Epidermal melanocyte (primary cell): Measurements from ENCODE around the gene LASP1NB.
"Not testable (repeated sequence)": the region's sequence is repeated elsewhere in the genome, so short reads cannot be mapped to it uniquely, and the experiment has no call there.

Experiments used
- DNase-seq: peaks from one replicate; pipeline ENCODE4 v3.0.0; 2011; ENCODE audit warnings: low spot score; ENCODE audit not compliant: insufficient read length

Gene LASP1NB

GRCh38 chr17:38916771-38917170 lies 8.6 kb upstream of the LASP1NB start:
- no peak for DNase-seq

GRCh38 chr17:38917259-38917658 lies 8.2 kb upstream of the LASP1NB start:
- no peak for DNase-seq

GRCh38 chr17:38918129-38918913 lies 7.1 kb upstream of the LASP1NB start:
- DNase-seq = no peak

GRCh38 chr17:38918916-38919315 lies 6.5 kb upstream of the LASP1NB start:
- no peak for DNase-seq

- DNase-seq = no peak
These were observed 5.9 kb upstream of the LASP1NB start for GRCh38 chr17:38919316-38920078.

GRCh38 chr17:38920374-38921291 lies 4.8 kb upstream of the LASP1NB start:
- DNase-seq = no peak

- no peak for DNase-seq
These were observed 3.5 kb upstream of the LASP1NB start for GRCh38 chr17:38921756-38922411.

GRCh38 chr17:38922538-38923297 lies 2.7 kb upstream of the LASP1NB start:
- no peak for DNase-seq

- DNase-seq = no peak
These were observed 1.1 kb downstream of the LASP1NB start for GRCh38 chr17:38926293-38927070.

- not testable (repeated sequence) for DNase-seq
These were observed 5.4 kb downstream of the LASP1NB start for GRCh38 chr17:38930782-38931181.

- DNase-seq = not testable (repeated sequence)
These were observed 8.5 kb downstream of the LASP1NB start for GRCh38 chr17:38933962-38934361.

- DNase-seq = no peak
These were observed 14.6 kb downstream of the LASP1NB start for GRCh38 chr17:38939987-38940386.

- no peak for DNase-seq
These were observed 15.0 kb downstream of the LASP1NB start for GRCh38 chr17:38940404-38940803.

- no peak for DNase-seq
These were observed 17.4 kb downstream of the LASP1NB start for GRCh38 chr17:38942696-38943334.

GRCh38 chr17:38943607-38944006 lies 18.2 kb downstream of the LASP1NB start:
- no peak for DNase-seq

- no peak for DNase-seq
These were observed 21.8 kb downstream of the LASP1NB start for GRCh38 chr17:38947189-38947588.

GRCh38 chr17:38953800-38954199 lies 28.4 kb downstream of the LASP1NB start:
- not testable (repeated sequence) for DNase-seq

GRCh38 chr17:38958326-38958725 lies 32.9 kb downstream of the LASP1NB start:
- no peak for DNase-seq

GRCh38 chr17:38958756-38959155 lies 33.3 kb downstream of the LASP1NB start:
- no peak for DNase-seq
